HG03342 (cell line): ENCODE measurements around the gene WDR41.
"Not testable (repeated sequence)": the region's sequence is repeated elsewhere in the genome, so short reads cannot be mapped to it uniquely, and the experiment has no call there.

Experiments
- ATAC-seq: cut with Tn5 transposase; IDR thresholded peaks from one replicate; pipeline ENCODE4 v1.9.1; 2021; ENCODE audit warnings: mild to moderate bottlenecking, moderate library complexity; ENCODE audit not compliant: unreplicated experiment

Gene WDR41

GRCh38 chr5:77491783-77492652 lies at the start of gene WDR41:
TSS of gene WDR41 (minus strand) at chr5:77492316. CDS start at chr5:77492220, 96 bp downstream.
- peak; percentile 87 for ATAC-seq

- ATAC-seq, result no peak
These were observed 39.2 kb upstream of the WDR41 start for GRCh38 chr5:77531297-77531696.

- ATAC-seq, result no peak
These were observed 26.2 kb upstream of the WDR41 start for GRCh38 chr5:77518304-77518703.

- no peak for ATAC-seq
These were observed 22.3 kb upstream of the WDR41 start for GRCh38 chr5:77514457-77514856.

GRCh38 chr5:77513321-77513720 lies 21.2 kb upstream of the WDR41 start:
- no peak for ATAC-seq

GRCh38 chr5:77501132-77501531 lies 9.0 kb upstream of the WDR41 start:
- ATAC-seq, result not testable (repeated sequence)

- ATAC-seq, result no peak
These were observed 7.9 kb upstream of the WDR41 start for GRCh38 chr5:77499973-77500372.

- no peak for ATAC-seq
These were observed 7.3 kb upstream of the WDR41 start for GRCh38 chr5:77499441-77499840.

- no peak for ATAC-seq
These were observed 6.8 kb upstream of the WDR41 start for GRCh38 chr5:77498952-77499351.

GRCh38 chr5:77494935-77495334 lies 2.8 kb upstream of the WDR41 start:
- ATAC-seq, result no peak

- ATAC-seq, result no peak
These were observed 511 bp upstream of the WDR41 start for GRCh38 chr5:77492653-77493000.

GRCh38 chr5:77490741-77491344 lies 1.3 kb downstream of the WDR41 start:
- ATAC-seq, result not testable (repeated sequence)

- ATAC-seq, result no peak
These were observed 5.7 kb downstream of the WDR41 start for GRCh38 chr5:77486344-77486962.

GRCh38 chr5:77483682-77484081 lies 8.4 kb downstream of the WDR41 start:
- no peak for ATAC-seq

- not testable (repeated sequence) for ATAC-seq
These were observed 17.1 kb downstream of the WDR41 start for GRCh38 chr5:77475041-77475440.

GRCh38 chr5:77468875-77469274 lies 23.2 kb downstream of the WDR41 start:
- not testable (repeated sequence) for ATAC-seq

GRCh38 chr5:77463905-77464304 lies 28.2 kb downstream of the WDR41 start:
- no peak for ATAC-seq

- ATAC-seq, result no peak
These were observed 30.8 kb downstream of the WDR41 start for GRCh38 chr5:77461287-77461686.

- ATAC-seq, result no peak
These were observed 38.0 kb downstream of the WDR41 start for GRCh38 chr5:77454123-77454522.

GRCh38 chr5:77452351-77452750 lies 39.8 kb downstream of the WDR41 start:
- ATAC-seq, result no peak

- ATAC-seq, result no peak
These were observed 42.1 kb downstream of the WDR41 start for GRCh38 chr5:77449981-77450380.

GRCh38 chr5:77449277-77449676 lies 42.8 kb downstream of the WDR41 start:
- ATAC-seq, result no peak
